GM18858 (cell line): ENCODE measurements around the gene FUT9.
"Not testable (repeated sequence)": the region's sequence is repeated elsewhere in the genome, so short reads cannot be mapped to it uniquely, and the experiment has no call there.

Source experiments
- ATAC-seq: cut with Tn5 transposase; IDR thresholded peaks from one replicate; pipeline ENCODE4 v1.9.1; 2021; ENCODE audit not compliant: unreplicated experiment

Gene FUT9

DNA sequence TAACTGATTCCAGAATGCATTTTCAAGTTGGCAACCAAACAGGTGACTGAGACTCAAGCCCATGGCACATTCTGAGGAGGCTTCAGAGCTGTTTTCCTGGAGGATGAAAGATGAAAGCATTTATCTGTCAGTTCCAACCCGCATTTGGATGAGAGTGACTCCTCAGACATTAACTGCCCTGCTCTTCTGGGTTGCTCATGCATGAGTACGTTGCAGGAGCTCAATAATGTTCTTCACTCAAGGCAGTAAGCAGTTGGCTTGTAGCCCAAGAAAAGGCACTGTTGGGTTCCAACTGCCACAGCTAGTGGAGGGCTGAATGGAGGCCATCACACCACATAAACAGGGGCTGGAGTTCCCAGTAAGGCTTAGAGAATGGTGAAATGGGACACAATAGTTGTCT, 155.3 kb downstream of the FUT9 start:
- no peak for ATAC-seq

DNA sequence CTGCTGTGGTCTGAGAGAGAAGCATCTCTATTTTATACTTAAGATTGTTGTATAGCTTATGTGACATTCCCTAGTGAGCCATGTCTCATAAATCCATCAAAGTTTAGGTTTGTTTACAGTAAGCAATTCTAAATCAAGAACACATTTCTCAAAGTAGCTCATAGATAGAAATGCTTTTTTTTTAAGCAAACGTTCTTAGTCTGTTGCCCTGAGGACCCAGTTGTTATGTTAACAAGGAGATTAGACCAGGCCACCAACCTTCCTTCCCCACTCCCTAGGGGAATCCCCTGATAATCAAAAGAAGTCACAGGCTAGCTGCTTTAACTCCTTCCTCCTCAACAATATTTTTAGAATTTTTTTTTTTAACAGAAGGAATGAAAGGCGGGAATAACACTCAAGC, 169.0 kb downstream of the FUT9 start:
- ATAC-seq: no peak

DNA sequence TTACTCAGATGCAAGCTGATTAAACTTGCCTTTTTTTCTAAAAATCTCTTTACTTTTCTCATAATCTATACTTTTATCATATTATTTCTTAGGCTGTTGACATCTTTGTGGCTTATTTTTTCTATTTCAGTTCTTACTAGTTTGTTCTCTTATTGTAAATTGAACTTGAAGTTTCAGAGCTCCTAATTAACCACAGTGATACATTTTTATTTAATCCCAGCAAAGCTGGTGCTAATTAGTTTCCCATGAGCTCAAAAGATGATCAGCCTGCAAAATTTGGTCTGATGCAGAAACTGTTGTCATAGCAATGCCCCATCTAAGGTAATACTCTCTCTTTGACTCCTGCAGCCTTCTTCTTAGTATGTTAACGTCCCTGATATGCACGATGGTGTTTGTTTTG, 170.3 kb downstream of the FUT9 start:
- ATAC-seq: no peak

DNA sequence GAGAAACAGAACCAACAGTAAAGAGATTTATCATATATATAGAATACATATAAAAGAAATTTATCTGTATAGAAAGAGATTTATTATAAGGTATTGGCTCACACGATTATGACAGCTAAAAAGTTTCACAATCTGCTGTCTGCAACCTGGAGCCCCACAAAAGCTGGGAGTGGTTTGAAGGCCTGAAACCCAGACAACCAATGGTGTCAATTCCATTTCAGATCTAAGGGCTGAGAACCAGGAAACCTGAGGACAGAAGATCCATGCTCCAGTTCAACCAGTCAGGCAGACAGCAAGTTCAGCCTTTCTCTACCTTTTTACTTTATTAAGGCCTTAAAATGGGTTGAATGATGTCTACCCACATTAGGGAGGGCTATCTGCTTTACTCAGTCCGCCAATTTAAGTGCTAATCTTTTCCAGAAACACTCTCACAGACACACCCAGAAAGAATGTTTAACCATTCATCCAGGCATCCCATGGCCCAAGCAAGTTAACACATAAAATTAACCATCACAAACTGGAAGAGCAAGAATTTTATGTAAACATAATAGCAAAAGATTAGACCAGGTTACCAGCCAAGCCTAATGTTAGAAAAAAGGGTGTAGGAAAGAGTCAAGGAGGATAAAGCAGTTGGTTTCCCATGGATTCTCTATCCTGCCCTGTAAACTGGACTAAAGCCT, 170.9 kb downstream of the FUT9 start:
- ATAC-seq: no peak

- ATAC-seq: no peak
These were observed 178.9 kb downstream of the FUT9 start for GRCh38 chr6:96194675-96195074.

DNA sequence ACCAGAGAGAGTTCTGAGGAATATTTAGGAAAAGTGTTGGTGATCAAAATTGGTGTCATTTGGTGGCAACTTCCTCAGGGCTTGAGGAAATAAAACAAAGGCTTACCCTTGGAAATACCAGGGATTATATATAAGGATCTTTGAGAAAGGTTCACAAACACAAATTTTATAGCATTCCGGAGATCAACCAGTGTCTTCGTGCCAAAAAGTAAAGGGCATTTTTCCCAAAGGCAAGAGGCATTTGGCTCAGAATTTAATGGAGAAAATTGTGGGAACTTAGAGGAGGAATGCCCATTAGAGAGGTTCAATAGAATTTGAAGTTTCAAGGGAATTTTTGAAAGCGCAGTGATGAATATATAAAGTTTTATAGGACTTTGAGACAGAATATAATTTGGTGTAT, 179.5 kb downstream of the FUT9 start:
- ATAC-seq: no peak

DNA sequence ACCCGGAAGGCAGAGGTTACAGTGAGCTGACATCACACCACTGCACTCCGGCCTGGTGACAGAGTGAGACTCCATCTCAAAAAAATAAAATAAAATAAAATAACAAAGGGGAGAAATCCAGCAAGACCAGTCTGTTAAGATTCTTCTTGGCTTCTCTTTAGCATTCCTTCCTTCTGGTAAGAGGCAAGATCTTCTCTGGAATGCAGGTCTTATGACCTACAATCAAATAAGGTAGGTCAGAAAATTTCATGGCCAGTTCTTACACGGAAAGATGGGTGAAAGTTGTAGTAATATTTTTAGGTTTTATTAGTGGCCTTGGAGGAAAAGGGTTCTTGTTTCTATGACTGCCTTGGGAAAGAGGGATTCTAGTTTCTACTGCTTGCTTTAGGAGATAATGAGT, 180.9 kb downstream of the FUT9 start:
- ATAC-seq: no peak

GRCh38 chr6:96197241-96197640, 181.5 kb downstream of the FUT9 start:
- no peak for ATAC-seq

DNA sequence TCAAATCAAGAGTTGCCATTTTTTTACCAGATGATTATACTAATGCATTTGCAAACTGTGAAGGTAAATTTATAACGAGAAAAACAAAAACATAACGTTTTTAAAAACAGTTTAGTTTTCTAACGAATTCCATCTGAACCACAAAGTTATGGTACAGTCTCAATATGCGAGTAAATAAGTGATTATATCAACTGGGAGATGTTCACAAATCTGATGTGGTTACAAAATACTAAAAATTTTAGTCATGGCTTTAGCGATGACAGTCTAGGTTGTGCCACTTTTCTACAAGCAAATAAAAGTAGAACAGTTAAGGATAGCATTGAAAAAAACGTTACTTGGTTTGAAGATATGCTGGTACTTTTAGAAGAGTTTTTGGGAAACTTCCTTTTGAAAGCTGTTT, 186.8 kb downstream of the FUT9 start:
- no peak for ATAC-seq

DNA sequence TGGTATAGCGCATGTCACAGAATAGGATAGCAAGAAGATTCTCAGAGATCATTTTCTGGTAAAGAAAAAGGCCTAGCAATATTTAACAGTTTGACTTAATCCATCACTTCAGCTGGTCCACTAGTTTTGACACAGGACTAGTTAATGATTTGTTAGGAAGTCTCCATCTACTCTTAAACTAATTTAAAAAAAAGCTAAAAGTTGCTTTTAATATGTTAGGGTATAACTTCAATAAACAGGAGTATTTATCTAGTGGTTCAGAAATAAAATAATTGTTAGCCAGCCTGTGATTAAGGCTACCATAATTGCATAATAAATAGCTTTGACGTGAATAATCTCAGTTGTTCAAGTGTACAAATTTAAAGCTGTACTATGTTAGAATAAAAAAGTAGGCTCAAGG, 195.6 kb downstream of the FUT9 start:
- no peak for ATAC-seq

GRCh38 chr6:96212066-96212465, 196.3 kb downstream of the FUT9 start:
- no peak for ATAC-seq

DNA sequence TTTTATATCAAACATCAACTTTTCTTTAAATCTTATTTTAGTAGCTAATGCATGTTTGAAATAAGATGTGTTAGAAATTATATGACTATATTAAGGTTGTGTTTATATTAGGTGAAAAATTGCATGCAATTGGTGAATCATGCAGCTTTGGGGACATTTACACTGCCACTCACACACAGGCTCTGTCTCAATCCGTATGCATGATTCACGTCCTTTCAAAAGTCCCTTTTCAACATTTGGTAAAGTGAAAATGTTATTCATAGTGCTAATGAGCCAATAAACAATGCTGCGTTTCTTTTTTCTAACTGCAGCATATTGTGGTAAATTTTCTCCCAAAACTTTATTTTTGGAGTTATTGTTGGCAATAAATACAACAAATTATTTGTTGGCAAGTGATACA, 198.0 kb downstream of the FUT9 start:
- no peak for ATAC-seq

GRCh38 chr6:96223695-96224094, 207.9 kb downstream of the FUT9 start:
- no peak for ATAC-seq

- no peak for ATAC-seq
These were observed 211.4 kb downstream of the FUT9 start for GRCh38 chr6:96227135-96227534.

DNA sequence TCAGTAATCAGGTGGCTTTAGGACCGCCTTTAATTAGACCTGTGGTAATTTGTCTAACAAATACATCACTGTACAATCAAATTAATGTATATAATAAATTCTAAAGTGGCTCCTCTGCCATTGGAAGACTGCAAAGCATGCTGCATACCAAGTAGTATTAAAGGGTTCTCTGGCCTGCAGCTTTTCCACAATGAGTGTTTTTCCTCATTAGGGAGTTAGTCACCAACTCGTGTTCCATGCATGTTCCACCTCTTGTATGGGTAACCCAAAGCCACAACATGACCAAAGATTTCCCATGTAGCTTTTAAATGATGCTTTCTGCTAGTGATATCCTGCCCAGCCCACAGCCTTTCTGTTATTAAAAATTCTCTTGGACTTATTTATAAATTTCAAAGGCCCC, 218.7 kb downstream of the FUT9 start:
- ATAC-seq: no peak

- no peak for ATAC-seq
These were observed 220.2 kb downstream of the FUT9 start for GRCh38 chr6:96235927-96236326.

GRCh38 chr6:96236471-96236870, 220.7 kb downstream of the FUT9 start:
- no peak for ATAC-seq

DNA sequence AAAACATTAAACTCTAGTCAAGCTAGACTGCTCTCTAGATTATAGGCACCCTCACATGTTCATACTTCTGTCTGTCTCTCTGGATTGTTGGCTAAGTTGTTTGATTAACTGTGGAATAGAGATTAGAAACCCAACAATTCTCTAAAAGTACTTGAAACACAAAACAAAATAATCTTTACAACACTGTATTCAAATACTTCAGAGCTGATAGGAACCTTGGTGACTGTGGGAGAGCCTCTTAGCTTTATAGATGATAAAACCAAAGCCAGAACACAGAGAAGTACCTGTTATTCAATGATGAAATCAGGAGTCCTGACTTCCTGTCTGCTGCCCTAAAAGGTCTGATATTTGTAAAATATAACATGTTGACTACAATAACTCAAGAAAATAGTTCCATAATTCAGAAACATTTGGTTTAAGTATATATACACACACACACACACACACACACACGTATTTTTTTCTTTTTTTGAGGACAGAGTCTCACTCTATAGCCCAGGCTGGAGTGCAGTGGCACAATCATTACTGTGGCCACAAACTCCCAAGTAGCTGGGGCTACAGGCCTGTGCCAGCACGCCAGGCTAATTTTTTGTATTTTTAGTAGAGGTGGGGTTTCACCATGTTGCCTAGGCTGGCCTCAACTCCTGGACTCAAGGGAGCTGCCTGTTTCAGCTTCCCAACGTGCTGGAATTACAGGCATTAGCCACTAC, 222.0 kb downstream of the FUT9 start:
- ATAC-seq: no peak

DNA sequence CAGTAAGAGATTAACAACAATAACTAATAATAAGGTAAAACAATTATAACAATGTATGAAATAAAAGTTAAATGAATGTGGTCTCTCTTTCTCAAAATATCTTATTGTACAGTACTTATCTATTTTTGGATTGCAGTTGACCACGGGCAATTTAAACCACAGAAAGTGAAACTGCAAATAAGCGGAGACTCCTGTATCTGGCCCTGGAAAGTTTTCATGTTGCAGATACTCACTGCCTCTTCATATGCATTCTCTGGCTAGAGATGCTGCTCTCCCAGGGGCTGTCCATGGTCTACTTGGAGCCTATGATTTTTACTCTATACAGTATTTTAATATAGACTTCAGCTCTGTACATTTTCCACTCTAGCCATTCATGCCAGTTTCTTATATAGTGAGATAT, 230.8 kb downstream of the FUT9 start:
- no peak for ATAC-seq

DNA sequence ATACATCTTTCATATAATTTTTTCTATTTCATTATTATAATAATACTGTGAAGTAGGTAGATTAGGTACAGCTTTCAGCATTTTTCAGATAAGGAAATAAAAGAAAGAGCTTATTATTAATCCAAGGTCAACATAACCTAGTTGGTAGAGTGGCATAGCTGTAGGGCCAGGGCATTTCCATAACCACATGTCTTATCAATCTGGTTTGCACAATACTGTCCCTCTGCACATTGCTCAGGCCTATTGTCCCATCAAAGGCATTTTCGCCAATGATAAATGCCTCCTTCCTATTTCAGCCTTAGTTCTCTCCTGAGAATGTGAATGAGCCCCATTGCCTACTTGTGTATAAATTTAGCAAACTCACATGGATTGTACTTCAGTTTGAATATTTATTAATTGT, 234.0 kb downstream of the FUT9 start:
- no peak for ATAC-seq

DNA sequence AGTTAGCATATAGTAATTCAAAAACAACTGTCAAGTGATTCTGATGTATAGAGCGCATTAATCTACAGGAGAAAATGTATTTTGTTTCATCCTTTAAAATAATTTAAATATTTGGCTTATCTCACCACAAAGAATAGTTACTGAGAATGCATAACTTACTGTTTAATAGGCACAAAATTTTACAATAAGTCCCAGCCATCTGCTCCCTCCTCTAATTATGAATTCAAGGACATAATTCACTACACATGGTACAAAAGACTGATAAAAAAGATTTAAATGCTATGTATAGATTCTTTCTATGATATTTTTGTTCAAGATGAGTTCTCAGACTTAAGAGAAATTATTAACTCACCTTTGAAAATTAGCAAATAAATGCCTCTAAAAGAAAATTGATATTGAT, 242.0 kb downstream of the FUT9 start:
- no peak for ATAC-seq

GRCh38 chr6:96260787-96261430, 245.1 kb downstream of the FUT9 start:
- ATAC-seq: not testable (repeated sequence)
